Activated CD8-positive, alpha-beta memory T cell treated with anti-CD3 and anti-CD28 coated beads, Interleukin-2, amount 50 U/mL, for 4 hours (primary cell): ENCODE data around the gene YIPF1.
"Not testable (repeated sequence)": the region's sequence is repeated elsewhere in the genome, so short reads cannot be mapped to it uniquely, and the experiment has no call there.

ENCODE experiments used
- DNase-seq: peaks from one replicate; pipeline ENCODE4 v3.0.0-alpha.2; 2020

YIPF1 gene

DNA sequence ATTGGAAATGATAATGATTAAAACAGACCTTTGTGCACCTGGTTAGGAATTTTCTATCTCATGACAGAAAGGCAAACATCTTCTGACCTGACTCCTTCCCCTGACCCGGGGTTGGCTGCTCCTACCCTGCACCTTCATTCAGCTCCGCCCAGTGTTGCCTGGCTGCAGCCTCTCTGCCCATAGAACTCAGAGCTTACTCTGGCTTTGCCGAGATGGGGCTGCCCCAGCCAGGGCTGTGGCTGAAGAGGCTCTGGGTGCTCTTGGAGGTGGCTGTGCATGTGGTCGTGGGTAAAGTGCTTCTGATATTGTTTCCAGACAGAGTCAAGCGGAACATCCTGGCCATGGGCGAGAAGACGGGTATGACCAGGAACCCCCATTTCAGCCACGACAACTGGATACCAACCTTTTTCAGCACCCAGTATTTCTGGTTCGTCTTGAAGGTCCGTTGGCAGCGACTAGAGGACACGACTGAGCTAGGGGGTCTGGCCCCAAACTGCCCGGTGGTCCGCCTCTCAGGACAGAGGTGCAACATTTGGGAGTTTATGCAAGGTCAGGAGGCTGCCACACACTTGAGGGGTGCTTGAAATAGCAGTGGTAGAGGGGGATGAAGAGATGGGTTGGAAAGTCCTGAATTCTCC is 4.5 kb upstream of the YIPF1 start, which contains the start of gene DIO1:
TSS of gene DIO1 (plus strand) at position 189 of the 638 bp plus-strand sequence. CDS start at position 213, 24 bp downstream.
- no peak for DNase-seq

DNA sequence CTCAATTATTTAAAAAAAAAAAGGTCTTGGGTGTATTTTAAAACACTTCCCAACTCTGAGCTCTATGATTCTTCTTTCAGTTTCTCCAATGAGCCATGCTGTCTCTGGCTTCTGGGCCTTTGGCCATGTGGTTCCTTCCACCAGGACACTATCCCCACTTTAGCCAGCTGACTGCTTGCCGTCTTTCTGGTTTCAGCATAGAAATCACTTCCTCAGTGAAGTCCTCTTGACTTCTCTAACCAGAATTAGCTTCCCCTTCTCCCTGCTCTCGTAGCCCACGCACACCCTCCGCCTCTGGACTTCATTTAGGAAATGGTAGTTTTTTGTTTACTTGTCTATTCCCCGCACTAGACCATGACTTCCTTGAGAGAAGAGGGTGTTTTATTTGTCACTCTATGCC is 3.3 kb upstream of the YIPF1 start:
- DNase-seq = no peak

DNA sequence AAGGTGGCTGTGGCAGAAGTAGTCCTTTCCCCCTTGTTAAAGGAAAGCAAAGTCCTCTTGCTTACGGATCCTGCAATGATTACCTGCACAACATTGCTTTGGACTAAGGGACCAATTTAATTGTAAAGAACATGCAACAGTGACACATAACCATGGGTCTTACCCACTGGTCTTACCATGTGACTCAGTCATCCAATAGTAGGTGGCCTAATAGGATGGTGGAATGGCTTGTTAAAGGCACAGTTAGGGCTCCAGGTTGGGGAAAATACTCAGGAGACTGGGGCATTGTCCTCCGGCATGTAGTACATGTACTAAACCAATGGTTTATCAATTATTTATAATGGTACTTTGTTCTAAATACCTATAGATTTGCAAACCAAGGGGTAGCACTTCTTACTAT is 2.1 kb upstream of the YIPF1 start:
- no peak for DNase-seq

DNA sequence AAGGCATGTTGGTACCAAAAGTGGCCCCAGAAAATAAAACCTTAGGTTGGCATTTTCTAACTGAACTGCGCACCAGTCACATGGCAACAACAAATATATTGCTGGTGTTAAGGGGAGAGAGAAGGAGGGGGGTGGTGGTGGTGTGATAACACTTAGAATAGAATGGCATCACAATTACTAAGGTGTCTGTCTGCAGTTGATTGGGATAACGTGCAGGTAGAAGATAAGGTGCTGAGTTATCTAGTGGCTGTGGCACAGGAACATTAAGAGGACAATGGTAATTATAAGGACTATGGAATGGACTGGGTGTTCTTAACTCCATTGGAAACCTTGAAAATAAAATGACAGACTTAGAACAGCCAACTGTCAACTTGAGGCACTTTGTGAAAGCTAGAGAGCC is 1.4 kb upstream of the YIPF1 start:
- DNase-seq = no peak

DNA sequence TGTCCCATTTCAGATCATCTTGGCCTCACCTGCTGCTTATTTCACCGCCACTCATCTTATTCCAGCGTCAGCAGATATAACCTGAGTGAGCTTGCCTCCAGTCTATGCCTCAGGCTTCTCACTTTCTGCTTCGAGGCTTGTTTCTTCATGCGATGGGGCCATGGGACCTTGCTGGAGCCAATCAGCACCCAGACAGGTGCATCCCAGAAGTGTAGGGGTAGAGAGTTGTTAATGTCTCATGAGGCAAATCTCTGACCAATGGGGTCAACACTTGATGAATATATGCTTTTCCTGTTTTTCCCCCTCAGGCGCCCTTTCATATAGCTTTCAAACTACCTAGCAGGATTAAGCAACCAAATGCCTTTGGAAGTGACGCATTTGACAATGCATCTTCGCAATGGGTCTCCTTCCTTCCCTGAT is 935 bp upstream of the YIPF1 start:
- DNase-seq = no peak

DNA sequence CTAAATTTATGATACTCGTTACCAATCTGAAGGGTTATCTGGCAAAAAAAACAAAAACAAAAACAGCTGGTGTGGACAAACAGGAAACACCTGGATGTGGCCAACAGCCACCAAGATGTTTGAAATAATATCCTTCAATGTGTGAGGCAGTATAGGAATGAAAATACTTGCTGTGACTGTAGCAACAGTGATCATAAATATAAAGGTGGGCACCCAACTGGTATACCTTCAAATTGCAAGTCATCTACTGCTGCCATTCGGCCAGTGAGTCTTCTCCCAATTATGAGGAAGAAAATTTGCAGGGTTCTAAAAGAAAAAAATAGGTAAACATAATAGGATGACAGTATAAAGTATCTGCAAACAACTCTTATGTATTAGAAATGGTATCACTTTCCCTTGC is 916 bp downstream of the YIPF1 start:
- DNase-seq = no peak

DNA sequence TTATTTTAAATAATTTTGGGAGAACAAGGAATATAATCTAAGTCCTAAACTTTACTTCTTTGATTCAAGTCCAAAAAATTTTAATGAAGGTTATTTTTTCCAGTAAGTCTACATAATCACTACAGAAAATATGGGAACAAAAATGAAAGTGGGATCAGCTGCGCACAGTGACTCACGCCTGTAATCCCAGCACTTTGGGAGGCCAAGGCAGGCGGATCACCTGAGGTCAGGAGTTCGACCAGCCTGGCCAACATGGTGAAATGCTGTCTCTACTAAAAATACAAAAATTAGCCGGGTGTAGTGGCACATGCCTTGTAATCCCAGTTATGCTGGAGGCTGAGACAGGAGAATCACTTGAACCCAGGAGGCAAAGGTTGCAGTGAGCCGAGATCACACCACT is 6.0 kb downstream of the YIPF1 start:
- DNase-seq = not testable (repeated sequence)

DNA sequence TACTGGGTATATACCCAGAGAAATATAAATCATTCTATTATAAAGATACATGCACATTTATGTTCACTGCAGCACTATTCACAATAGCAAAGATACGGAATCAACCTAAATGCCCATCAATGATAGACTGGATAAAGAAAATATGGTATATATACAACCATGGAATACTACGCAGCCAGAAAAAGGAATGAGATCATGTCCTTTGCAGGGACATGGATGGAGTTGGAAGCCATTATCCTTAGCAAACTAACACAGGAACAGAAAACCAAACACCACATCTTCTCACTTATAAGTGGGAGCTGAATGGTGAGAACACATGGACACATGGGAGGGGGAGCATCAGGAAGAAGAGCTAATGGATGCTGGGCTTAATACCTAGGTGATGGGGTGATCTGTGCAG is 7.7 kb downstream of the YIPF1 start:
- not testable (repeated sequence) for DNase-seq

DNA sequence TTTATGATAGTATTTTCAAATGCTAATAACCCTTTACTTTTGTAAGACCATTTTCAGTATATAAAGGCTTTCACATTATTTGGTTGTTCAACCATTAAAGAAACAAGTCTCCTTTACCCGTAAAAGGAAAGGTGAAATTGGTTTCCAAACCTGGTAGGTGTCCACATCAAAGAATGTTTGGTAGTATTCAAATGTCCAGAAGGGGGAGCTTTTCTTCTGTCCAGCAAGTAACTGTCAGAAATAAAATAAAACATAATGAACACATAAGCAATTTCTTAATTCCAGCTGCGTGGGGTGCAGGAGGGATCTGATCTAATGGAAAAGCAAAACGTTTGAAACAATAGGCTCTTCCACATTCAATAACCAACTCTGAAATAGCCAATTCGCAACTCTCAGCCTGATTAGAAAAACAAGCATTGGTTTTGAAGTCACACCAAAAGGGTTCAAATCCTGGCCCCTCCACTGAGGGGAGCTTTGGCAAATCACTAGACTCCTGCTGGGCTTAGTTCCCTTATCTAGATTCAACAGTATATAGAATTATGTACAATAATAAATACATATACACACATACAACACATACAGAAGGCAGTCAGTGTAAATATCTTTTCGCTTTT is 11.0 kb downstream of the YIPF1 start:
- no peak for DNase-seq

DNA sequence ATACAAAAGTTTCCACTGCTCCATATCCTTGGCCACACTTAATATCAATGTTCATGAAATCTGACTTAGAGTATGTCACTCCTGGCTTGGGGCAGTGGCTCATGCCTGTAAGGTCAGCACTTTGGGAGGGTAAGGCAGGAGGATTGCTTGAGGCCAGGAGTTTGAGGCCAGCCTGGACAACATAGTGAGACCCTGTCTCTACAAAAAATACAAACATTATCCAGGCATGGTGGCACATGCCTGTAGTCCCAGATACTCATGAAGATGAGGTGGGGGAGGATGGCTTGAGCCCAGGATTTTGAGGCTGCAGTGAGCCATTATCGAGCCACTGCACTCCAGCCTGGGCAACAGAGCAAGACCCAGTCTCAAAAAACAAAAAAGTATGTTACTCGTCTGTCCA is 14.4 kb downstream of the YIPF1 start:
- DNase-seq = not testable (repeated sequence)

DNA sequence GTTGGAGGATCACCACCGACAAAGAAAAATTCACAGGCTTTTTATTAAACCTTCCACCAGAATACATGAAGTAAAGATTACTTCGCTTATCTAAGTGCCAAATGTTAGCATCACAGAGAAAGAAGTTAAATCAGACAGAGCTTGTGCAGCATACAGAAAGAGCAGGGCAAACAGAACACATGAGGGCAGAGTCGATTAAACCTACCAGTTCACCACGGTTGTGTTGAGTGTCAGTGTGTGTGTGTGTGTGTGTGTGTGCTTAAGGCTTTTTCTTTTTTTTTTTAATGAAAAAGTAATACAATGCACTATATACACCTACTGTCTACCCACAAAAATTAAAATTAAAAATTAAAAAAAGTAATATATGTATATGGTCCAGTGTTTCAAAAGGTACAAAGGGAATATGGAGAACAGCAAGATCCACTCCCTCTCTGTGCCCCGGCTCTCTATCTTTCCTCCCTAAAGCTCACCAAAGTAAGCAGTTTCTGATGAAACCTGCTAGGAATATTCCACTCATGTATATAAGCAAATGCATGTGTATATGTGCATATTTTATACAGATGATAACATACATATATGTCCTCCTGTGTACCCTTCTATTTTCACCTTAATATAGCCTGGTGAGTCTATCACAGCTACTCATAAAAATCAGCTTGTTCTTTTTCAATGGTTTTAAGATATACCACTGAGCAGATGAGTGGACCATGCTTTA is 17.7 kb downstream of the YIPF1 start:
- DNase-seq = no peak

DNA sequence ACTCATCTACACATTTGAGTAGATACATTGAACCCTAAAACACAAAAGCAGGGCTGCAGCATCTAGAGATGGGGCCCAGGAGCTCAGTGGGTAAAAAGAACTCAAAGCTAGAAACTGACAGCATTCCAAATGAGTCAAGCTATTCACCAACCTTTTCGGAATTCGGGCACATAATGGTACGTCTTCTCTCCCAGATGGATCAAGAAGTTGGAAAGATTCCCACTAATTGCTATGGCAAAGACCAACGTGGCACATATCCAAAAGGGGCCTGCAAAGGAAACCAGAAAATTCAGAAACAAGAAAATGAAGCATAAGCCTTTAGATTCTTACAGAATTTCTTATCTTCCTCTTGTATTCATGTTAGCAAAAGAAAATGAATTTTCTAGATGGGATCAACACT is 18.4 kb downstream of the YIPF1 start:
- DNase-seq = no peak

DNA sequence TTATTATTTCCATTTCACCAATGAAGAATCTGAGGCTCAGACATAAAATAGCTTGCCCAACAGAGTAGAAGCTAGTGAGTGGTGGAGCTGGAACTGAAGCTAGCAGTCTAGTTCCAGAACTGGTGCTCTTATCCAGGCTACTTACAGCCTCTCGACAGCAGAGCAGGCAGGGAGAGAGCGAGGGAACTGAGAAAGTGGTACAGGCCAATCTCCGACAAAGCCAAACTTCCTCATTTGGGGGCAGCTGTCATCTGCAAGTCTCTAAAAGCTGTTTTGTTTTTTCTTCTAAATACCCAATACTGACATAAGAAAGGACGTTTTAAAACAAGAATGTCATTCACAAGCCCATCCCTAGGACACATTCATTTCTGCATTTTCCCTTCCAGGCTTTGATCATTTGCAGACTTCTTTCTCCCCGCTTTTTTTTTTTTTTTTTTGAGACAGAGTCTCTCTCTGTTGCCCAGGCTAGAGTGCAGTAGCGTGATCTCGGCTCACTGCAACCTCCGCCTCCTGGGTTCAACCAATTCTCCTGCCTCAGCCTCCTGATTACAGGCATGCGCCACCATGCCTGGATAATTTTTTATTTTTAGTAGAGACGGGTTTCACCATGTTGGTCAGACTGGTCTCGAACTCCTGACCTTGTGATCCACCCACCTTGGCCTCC is 20.0 kb downstream of the YIPF1 start:
- DNase-seq = no peak

DNA sequence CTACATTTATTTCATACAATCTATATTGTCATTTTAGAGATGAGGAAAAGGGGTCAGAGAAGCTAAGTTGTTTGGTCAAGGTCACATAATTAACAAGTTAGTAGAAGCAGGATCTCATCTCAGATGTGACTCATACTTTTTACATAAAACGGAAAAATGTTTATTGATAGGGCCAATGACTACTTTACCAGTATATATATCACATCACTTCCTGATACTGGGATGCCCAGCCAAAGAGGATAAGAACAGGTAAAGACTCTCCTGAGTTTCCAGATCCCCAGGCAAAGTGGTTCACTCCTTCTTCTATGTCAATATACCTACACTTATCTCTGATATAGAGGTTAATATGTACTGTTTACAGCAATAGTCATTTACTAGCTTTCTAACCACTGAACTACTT is 21.0 kb downstream of the YIPF1 start:
- no peak for DNase-seq

DNA sequence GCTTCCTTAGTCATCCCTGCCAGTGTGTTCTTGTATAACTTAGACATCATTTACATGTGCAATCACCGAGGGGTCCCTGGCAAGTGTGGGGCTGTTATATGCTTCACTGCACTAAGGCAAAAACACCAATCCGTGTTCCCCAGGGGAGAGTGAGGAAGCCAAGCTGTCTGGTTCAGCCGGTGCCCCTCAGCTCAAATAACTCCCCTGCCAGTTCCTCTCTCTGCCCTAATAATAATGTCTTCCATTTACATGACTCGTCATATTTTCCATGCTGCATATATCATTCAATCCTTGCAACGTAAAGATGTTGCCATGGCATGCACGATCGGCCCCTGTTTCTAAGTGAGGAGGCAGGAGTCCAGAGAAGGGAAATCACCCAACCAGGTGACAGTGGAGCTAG is 27.1 kb downstream of the YIPF1 start:
- DNase-seq = no peak

DNA sequence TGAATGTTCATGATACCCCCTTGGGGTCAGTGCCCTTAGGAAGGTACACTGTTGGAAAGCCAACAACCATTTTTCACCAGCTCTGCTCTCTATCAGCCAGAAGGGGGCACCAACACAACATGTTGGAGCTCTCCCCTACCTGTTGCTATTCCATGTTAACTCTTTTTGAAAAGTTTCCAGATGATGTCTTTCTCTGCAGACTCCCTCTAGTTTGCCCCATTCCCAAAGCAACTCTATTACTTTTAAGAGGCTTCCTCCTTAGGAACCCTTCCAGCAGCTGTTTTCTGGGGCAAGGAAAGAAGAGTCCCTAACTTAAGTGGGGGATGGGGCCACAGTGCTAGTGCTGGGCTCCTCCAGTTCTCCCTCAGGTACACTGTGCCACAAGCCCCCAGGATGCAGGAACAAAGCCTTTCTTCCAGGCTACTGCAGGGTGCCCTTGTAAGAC is 28.6 kb downstream of the YIPF1 start:
- peak; percentile 34 for DNase-seq

DNA sequence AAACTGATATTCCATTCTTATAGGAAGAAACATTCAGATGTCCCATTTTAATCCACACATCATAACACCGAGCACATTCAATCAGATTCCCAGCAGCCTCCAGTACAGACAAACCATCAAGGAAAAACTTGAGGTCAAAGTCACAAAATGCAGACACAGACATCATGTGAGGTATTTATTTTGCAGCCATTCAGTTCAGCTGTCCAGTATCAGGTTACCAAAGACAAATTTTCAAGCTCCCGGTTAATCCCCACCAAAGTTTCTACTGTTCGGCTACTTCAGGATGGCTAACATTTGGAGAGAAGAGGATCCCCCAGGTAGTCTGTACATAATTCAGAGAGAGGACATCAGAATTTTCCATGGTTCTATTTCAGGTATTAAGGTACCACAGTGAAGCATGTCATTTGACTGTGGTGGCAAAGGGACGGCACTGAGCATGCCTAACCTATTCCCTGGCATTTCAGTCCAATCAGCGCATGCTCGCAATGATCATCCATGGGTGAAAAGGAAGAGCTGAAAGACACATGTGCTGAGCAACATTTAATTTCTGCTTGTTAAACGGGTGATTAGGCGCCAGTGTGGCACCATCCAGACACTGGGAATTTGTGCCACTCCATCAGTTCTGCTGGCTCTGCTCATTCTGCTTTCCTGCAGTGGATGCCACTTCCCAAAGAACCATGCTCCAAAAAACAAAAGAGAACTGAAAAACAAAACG is 37.9 kb downstream of the YIPF1 start:
- no peak for DNase-seq

DNA sequence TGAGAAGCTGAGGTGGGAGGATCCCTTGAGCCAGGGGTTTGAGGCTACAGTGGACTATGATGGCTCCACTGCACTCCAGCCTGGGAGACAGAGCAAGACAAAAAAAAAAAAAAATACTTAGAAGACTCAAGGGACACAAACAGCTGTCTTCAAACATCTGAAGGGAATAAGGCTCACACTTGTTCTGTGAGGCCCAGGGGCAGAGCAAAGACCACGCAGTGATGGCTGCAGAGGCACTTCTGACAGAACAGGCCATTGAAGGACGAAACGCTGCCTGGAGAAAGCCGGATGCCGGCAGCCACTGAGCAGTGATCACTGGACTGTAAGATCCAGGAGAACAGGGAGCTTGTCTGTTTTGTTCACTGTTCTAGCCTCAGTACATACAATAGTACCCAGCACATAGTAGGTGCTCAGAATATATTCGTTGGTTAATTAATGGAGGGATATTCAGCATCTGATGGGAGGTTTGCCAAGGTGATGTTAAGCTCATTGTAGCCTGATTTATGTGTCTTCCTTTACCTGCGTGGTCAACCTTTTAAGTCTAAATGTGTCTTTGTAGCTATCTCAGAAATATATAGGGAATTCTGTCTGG is 39.4 kb downstream of the YIPF1 start:
- DNase-seq = no peak

DNA sequence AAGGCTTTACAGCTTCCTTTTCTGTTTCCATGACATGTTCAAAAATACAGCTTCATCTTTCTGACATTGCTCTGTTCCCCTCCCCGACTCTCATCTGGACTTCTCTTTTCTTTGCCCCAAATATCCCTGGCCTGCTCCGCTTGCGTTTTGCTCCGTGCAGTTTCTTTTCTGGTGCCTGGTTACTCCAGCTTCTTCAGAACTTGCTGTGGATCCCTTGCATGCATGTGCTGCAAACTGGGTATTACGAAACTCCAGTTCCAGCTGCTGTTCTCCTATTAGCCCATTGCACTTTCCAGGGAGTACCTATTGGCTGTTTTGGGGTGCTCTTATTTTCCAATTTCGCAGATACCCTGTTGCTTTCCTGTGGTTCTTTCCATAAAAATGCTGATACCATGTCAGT is 41.6 kb downstream of the YIPF1 start:
- no peak for DNase-seq

DNA sequence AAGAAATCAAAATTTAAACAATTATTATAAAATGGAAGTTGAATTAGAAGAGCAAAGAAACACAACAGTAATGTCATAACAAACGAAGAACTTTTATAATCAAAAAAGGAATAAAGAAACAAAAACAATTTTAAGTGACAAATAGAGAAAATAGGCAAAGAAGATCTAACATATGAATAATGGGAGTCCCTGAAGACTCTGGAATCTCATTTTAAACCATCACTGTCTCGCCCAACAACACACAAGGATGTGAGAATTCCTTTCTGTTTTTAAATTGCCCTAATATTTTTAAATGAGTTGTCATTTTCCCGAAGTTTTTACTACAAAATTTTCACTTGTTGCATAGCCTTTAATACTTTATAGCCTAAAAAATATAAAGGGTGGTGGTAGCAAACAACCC is 47.2 kb downstream of the YIPF1 start:
- DNase-seq = no peak

DNA sequence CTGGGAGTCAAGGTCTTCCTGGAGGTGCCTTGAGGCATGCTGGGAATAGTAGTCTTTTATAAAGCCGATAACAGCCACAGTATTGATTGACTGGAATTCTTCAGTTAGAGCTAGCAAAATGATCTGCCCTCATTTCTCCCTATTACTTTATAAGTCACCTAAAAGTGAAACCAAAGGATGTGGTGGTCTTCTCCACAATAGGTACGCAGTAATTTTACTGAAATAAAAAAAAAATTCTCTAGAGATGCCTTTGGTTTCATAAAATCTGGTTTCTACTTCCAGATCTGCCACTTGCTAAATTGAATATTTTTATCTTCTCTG is 51.0 kb downstream of the YIPF1 start:
- no peak for DNase-seq

DNA sequence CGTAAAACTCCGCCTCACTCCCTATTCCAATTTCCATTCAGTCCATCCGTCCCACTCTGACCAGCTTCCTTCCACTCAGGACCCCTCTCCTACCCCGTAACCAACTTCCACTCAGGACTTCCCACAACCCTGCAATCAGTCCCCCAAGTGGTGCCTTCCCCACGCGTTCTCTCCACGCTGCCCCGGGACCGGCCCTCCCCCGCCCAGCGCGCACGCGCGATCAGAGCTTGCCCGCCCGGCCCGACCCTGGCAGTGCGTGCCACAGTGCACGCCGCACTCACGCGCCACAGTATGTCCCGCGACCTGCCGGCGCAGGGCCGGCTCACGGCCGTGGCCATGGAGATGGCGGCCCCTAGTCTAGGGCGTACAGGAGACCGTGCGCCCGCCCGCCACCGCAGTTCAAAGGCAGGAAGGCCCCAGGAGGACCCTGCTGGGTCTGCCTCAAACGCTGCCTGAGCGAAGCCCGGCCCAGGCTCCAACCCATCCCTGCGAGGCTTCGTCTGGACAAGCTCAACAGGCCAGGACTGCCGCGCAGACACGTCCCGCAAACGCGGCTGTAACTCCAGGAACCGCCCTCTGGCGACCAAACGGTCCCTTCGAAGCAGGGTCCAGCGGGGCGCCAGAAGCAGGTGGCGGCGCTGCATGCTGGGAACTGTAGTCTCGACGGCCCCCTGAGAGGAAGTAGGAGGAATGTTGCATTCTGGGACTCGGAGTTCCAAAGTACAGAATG is 51.5 kb downstream of the YIPF1 start, which contains the start of gene NDC1:
TSS of gene NDC1 (minus strand) at position 373 of the 730 bp plus-strand sequence. CDS start at position 338, 35 bp downstream.
- peak; percentile 86 for DNase-seq
